ENCODE results near the gene DUOXA2. TPM values are rescaled to one million over a fixed set of nuclear protein-coding genes. Genes with fewer than 3 reads are reported as not detected.
"Not testable (repeated sequence)": the region's sequence is repeated elsewhere in the genome, so short reads cannot be mapped to it uniquely, and the experiment has no call there.

Gene DUOXA2
- under 1 TPM in 2 of 10 donors, not detected in 8; 0.20 to 0.34 TPM for polyA plus RNA-seq (ENCODE audit: insufficient read length in 10 of 10)
- long read RNA-seq, donor 1 = 0 reads
- long read RNA-seq, donor 2 = 0 reads
- long read RNA-seq, donor 3 = 0 reads
- long read RNA-seq, donor 4 = 0 reads
- long read RNA-seq, donor 5 = 0 reads
- long read RNA-seq, donor 6 = 0 reads
- long read RNA-seq, donor 7 = 0 reads
- long read RNA-seq, donor 8 = 0 reads
- long read RNA-seq, donor 9 = 0 reads

DNA sequence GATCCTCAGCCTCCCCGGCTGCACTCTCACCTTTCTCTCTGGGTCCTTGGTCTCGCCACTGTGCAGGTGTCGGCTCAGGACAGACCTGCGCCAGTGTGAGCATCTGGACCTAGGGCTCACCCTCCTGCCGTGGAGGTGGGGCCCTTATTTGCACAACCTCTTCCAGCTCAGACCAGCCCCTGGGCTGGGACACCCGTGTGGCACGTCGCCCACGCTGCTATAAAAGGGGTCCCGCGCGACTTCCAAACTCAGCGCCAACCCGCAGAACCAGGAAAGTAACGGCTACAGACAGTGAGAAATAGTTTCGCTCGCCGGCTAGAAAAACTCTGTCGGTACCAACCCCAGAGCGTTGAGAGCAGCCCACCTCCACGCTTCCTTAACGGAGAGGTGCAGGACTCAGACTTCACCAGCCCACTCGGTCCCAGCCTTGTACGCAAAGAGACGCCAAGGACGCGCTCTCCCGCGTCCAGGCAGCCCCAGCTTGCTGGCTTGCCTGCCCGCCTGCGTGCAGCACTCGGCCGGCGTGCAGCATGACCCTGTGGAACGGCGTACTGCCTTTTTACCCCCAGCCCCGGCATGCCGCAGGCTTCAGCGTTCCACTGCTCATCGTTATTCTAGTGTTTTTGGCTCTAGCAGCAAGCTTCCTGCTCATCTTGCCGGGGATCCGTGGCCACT, at the start of gene DUOXA2, which contains the start of gene DUOX2:
Gene DUOXA2, plus strand, starts transcription at position 251 of the 675 bp plus-strand sequence. Its CDS starts 280 bp downstream, at position 531.
Gene DUOX2, minus strand, starts transcription at position 97 of the 675 bp plus-strand sequence. CDS start 761 bp downstream, outside the sequence.
- DNase-seq = peak in 1 of 3 donors; percentile 33

DNA sequence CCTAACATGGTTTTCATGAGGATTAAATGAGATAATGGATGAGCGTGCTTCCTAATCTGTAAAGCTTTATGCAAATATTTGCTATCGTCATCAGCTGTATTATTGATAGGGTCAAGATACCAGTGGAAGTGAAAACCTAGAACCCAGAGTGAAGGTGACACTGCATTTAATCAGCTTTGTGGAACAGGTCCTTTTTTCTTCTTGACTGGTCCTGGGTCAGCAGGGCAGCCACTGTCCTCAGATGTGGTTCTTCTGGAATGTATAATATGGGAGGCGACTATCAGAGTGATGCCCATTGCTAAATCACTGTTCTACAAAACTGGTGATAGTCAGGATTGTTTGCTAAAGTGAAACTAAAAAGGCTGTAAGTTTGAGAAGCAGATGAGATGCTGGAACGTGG, 49.7 kb upstream of the DUOXA2 start:
- no peak for DNase-seq

DNA sequence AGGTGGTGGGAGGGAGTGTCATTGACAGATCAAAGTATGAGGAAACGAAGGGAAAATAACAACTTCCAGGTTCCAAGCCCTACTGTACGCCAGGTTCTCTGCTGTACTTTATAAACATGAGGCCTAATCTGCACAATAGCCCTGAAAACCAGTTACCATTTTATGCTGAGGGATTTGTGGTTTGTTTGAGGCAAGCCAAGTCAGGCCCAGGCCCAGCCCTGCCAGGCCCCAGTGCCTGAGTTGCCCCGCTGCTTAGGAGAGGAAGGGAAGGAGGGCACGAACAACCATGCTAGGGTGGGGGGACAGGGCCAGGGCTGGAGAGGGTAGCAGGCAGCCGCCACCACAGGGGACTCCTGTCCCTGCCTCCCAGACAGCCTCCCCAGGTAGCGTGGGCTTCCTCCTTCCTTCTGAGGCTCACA, 44.2 kb upstream of the DUOXA2 start:
- not testable (repeated sequence) for DNase-seq

DNA sequence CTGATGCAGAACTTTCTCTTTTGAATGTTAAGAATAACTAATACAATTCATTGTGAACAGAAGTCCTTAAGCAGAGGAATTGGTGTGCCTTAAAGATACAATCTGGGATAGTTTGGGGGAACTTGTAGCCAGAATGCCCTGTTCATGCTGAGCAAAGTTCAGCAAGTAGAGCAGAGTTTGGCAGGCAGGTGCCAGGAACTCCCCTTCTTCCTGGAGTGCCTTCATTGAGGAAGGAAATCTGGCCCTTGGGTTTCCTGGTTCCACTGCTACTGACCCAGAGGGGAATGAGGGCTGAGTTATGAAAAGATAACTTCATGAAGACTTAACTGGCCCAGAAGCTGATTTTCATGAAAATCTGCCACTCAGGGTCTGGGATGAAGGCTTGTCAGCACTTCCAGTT, 40.5 kb upstream of the DUOXA2 start:
- DNase-seq = not testable (repeated sequence)

DNA sequence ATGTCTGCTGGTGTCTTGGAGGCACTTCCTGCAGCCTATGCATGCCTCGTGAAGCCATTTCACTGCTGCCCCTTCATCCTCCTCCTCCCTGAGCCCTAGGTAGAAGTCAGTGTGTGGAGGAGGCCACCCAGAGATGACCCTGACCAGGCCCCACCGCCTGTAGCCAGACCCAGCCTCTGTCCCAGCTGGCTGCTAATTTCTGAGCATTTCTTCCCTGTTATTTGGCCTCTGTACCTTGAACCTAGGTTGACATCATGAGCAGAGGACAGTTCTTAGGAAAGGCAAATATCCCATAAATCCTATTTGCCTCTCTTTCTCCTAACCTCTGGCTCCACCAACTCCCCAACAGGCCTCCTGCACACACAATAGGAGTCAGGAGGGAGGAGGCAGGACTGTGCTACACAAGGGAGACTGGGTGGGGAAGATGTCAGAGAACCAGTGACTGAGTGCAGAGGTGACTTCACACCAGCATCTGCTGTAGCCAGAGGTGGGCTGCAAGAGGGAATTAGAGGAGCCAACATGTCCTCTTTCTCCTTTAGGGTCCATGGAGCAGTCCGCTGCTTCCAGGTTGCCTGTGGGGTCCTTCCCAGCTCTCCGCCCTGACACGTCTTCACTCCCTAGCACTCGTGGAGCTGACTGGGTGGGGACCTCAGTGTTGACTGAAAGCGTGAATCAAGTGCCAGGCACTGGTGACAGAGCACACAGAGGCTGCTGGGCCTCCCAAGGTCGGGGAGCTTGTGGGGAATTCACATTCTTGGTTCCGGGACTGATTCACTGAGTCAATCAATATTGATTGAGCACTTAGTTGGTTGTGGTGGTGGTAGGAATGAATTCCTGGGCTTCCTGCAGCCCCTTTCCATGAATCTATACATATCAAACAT, 38.4 kb upstream of the DUOXA2 start:
- not testable (repeated sequence) for DNase-seq

DNA sequence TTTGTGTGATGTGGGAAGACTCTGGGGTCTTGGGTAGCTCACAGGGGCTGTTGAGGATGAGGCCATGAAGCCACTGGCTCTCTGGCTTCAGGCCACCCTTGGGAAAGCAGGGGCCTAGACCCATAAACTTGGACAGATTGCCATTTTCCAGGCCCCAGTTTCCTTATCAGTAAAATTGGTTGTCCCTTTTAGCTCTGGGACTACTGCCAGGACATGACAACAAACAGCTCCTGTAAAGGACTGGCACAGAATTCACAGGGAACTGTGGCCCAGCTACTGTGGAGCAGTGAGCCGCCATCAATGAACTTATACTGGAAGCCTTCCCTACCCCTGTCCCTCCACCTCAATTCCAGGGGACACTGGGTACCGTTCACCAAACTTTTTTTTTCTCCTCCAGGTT, 36.7 kb upstream of the DUOXA2 start:
- not testable (repeated sequence) for DNase-seq

DNA sequence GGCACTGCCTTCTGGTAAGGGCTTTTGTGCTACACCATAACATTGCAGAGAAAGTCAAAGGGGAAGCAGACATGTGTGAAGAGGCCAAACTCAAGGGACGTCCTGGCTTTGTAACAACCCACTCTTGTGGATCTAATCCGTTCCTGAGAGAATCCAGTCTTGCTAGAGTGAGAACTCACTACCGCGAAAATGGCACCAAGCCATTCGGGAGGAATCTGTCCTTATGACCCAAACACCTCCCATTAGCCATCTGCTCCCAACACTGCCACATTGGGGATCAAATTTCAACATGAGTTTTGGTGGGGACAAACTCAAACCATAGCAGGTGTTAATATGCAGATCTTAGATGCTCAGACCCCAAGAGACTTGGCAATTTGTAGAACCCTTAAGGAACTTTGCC, 34.9 kb upstream of the DUOXA2 start:
- DNase-seq = not testable (repeated sequence)

DNA sequence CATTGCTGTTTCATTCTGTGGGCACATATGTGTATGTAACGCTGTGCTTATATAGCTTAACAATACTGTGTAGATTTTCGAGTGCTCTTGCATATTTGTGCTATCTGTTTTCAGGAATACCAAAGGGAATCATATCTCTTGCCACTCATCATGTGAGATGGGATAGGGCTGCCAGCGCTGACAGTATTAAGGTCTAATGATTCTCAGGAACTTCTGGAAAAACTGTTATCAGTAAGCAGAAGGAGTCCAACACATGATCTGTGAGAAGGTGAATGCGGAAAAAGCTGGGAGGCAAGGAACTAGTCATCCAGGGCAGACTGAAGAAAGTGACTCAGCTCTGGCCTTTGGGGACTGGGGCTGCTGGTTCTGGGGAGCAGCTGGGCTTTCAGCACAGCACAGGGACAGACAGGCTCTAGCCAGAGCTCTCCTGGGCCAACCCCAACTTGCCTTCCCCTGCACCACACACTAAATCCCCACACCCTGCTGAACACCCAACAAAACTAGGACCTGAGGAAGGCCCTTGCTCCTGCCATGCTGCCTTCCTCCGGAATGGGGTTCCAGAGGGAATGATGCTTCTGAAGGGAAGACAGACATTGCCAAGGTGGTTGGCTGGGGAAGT, 34.4 kb upstream of the DUOXA2 start:
- DNase-seq = not testable (repeated sequence)

DNA sequence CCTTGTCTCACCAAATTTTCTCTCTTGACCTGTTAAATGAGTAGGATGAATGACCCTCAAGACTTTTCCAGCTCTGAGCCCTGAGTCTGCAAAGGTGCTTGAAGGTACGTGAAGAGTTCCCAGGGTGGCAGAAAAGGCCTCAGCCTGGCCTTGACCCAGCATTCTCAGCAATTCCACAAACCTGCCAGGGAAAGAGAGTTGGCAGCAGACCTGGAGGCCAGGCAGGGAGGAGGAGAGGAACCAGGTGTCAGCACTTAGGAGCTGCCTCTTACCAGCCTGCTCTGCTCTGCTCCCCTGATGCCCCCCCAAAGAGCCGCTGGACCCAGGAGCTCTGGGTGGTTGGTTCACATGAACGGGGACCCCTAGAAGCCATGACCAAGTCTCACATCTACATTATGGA, 33.5 kb upstream of the DUOXA2 start:
- not testable (repeated sequence) for DNase-seq

DNA sequence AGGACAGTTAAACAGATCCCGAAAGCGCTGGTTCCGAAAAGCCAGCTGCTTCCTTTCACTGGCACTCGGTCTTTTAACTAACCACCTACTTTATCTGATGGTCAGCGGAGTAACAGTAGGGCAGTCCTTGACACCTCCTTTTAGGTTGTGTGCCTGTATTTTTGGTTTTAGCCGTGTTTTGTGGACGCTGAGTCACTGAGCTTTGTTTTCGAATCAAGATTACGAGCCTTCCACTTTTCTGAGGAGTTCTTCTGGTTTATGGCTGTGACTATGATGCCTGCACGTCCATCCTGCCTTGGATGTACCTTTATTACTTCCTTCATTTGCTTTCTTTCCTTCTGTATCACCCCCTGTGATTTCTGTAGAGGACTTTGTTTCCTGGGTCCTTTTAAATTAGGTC, 31.7 kb upstream of the DUOXA2 start:
- DNase-seq = not testable (repeated sequence)

DNA sequence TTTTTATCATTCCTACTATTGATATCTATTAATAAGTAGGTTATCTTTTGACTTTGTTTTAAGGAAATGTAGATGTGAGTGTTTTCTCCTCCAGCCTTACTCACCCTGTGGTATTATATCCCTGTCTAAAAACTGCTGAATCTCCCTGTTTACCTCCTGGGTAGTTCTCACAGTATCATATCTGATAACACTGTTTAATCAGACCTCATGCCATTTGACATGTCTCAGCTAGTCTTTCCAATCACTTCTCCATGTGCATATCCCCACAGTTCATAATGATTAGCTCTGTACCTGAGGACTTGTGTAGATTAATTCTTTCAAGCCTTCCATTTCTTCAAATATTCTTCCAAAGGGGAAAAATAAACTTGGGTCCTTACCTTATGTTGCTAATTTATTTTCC, 30.9 kb upstream of the DUOXA2 start:
- DNase-seq = no peak

DNA sequence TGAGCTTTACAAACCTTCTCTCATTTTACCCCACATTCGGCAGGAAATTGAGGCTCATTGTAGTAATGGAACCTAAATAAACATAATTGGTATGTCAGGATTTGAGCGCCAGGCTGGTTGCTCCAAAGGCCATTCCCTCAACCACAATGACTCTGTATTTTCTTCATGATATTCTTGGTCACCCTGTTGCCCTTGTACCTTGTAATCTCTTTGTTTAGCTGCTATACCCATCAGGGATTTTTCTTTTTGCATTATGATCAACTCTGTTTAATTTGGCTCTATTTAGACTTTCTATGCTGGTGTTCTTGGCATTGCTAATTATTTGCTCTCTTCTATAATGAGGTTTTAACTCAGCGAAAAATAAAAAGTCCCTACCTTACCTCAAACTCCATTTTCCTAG, 30.0 kb upstream of the DUOXA2 start:
- DNase-seq = no peak

DNA sequence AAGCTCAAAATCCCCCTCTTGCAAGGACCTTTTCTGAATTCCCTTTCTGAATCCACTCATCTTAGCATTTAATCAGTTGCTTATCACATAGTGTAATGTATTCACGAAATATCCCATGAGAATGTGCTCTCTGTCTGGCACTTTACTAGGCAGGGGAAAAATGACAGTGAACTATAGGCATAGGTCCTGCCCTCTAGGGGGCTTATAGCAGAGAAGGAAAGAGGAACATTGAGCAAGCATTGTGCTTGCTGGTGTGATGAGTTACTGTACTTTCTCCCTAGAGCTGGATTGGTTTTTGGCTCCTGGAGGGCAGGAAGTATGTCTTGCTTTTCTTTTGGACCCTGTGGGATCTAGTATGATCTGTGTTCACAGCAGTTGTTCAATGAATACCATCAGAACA, 26.6 kb upstream of the DUOXA2 start:
- DNase-seq = no peak

DNA sequence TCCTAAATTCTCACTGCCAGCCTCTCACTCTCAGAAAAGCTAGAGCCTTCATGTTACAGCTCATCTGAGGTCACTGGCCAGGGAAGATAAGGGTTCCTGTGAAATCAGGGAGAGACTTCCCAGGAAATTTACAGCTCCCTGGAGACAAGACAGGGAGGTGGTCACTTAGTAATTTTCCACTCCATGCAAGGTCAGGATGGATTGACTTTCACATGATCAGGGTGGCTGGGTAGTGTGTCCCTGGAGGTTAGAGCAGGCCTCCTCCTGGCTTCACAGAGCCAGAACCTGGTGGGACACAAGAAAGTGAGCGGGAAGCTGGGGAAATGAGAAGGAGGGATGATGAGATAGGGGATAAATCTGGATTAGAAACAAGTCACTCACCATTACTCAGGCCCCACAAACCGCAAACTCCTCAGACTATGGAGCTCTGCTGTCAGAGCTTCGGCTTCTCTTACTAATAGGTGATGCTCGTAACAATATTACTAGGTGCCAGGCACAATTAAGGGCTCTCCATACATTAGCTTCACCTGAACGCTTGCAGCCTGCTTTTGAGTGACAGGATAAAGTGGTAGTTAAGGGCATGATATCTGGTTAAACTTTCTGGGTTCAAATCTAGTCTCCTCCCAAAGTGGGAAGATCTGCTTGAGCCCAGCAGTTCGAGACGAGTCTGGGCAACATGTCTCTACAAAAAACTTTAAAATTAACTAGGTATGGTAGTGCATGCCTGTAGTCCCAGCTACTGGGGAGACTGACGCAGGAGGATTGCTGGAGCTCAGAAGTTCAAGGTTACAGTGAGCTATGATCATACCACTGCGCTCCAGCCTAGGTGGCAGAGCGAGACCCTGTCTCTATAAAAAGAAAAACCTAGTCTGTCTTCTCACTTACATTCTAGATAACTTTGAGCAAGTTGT, 25.1 kb upstream of the DUOXA2 start:
- no peak for DNase-seq

DNA sequence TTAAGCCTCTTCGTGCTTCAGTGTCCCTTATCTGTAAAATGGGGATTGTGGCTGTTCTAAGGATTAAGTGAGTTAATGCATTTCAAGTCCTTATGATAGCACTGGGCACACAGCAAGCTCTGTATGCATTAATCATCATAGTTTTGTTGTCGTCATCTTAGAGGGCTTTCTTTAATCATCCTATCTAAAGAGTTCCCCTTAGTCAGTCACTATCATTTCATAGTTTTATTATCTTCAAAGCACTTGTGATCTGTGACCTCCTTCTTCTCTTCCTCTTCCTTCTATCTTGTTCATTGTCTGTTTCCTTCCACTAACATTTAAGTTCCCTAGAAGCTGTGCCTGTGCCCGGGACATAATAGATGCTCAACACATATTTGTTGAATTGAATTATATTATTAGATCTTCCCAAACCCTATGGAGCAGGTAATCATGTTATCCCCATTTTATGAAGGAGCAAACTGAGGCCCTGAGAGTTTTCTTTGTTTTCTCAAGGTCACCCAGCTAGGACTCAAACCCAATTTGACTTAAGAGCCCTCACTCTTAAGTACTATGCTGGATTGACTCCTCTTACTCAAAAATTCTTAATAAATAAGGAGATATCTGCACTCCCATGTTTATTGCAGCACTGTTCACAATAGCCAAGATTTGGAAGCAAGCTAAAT, 24.3 kb upstream of the DUOXA2 start:
- DNase-seq = no peak

DNA sequence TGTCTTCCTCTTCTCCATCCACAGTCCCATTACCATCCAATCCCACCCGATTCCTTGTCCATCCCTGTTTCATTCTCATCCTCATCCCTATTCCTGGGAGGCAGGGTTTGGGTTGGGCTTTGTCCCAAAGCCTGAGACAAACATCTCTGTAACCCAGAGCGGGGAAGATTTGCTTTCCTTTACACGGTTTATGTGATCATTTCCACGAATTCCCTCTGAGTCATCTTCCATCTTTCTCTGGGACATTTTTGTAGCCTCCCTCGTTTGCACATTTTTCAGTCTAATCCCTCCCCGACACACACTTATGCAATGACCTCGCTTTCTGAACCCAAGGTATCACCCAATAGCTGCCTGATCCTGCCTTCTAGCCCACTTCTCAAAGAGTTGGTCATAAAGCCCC, 23.0 kb upstream of the DUOXA2 start:
- DNase-seq = no peak

DNA sequence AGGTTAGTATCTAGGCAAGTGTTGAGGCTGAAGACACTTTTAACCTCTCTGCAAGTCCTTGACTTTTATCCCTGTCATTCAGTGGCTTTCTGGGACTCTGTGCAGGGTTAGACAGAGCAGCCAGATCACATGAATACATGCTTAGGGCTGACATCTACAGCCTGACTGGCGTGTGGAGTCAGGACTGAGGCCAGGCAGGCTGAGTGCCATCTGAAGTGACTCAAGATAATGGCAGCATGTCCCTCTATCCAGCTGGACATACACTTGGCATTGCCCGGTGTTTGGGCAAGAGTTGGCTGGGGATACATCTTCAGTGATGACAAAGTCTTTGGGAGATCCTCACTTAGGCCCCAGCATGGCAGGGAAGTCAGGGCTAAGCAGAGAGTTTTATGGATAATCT, 22.6 kb upstream of the DUOXA2 start:
- no peak for DNase-seq

DNA sequence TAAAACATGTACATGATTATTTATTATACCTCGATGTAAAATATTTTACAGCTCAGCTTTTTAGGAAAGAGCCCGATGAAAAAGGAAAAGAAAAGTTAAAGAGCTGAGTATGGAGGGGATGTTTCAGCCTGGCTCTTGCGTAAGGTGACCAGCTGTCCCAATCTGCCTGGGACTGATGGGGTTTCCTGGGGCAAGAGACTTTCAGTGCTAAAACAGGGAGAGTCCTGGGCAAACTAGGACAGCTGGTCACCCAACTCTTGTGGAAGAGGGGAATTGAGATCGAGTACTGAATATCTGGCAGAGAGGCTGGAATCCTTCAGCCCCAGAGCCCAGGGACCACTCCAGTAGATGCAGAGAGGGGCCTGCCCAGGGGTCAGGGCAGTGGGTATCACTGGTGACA, 21.1 kb upstream of the DUOXA2 start:
- no peak for DNase-seq

DNA sequence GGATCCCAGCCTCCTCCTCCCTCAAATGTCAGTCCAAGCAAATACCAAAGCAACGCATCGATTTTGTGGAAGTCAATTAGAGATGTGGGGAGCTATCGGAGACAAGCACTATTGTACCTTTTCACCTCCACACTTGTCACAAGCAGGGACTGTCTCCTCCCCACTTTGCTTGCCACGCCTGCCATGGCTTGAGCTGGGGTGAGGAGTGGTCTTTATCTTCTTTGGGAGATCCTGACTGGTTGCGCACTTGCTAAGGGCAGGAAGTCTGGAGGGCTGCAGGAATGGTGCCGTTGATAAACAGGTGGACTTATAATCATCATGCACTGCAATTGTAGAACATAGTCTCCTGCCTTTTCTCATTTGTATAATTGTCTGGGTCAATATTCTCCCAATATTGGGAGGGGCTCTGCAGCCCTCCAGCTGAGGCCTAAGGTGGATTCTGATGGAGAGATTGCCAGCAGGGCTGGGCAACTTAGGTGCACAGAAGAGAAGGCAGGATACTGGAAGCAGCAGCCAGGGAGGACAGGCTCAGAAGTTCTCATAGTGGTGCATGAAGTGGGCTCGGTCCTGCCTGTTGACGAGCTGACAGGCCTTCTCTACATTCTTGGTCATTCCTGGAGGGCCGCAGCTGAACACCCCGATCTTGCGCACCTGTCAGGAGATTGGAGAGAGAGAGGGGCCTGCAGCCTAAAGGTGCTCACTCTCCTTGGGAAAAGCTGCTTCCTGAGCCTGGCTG, 20.3 kb upstream of the DUOXA2 start:
- no peak for DNase-seq

DNA sequence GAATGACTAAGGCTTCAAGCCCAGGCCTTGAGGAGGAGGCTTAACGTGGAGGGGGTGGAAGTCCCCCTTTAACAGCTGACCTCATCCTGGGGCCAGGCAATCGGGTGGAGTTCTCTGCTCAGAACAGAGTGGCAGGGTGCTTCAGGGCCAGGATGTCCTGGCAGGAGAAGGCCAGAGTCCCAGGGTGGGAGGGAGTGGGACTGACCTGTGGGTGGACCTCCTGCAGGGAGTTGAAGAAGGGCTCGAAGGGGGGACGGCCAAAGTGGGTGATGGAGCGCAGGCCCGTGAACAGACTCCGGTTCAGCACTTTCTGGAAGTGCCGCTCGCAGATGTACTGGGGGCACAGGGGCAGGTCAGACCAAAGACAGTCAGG, 19.8 kb upstream of the DUOXA2 start:
- no peak for DNase-seq
